ENCODE results near the gene NRDE2. TPM values are rescaled to one million over a fixed set of nuclear protein-coding genes. Genes with fewer than 3 reads are reported as not detected.

The NRDE2 gene
- total and polyA plus RNA-seq, 2 experiments from 2014 or later, result 20.0 to 21.9 TPM

DNA sequence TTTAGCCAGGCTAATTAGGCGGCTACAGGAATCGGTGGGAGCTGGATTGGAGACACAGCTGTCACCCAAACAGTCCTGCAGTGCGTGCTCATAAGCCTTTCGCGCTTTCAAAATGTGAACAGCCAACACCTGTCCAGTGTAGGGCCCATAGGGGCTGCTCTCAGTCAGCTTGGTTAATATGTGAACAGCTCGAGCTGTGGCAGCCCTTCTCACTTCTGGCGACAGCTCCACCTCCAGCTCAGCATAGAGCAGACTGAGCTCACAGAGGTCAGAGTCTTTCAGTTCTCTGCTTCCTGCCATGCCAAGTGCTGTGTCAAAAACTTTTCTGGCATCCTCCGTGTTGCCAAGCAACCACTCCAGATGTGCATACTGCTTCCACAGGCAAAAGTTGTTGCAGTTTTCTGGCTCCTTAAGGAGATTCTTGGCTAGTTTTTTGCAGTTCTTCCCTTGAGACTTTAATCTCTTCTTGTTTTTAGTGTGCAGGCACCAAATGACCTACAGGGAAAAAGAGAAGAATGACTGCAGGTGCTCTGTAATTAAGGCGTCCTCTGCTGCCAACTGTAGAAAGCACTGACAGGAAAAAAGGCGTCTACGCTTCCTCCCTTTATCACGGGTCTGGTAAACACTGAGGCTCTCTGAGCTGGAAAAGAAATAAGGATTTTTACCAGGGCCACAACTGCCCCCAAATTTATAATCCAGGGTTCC is 42.9 kb downstream of the NRDE2 start:
- Histone ChIP-seq H3K27ac (no peak overlapping the region), H3K79me2 (no peaks in the 10 kb centered on the region), H3K27me3 (no peaks in the 10 kb centered on the region), H3K4me2 (no peak overlapping the region), H3K4me3 (no peak overlapping the region), H2AFZ (no peak overlapping the region), H3K4me1 (ENCODE audit: insufficient read depth) (no peaks in the 10 kb centered on the region), H4K20me1 (ENCODE audit: insufficient read depth, poor library complexity, severe bottlenecking) (no peaks in the 10 kb centered on the region), H3K9me2 (replicated peaks; ENCODE audit: insufficient read depth) (no peaks in the 10 kb centered on the region), H3K36me3 (replicated peaks; ENCODE audit: insufficient read depth, low read depth) (no peaks in the 10 kb centered on the region), H3K9me3 (ENCODE audit: low read depth) (no peaks in the 10 kb centered on the region)
- 85% methylated on average over 12 of the region's 12 CpGs for WGBS (ENCODE audit: low lambda C conversion rate, missing lambda C conversion rate)
- no peak for DNase-seq (ENCODE audit: low spot score)
- no peak for TF ChIP-seq EZH2 (IDR thresholded peaks at IDR 0.05; ENCODE audit: borderline replicate concordance)
- TF ChIP-seq EZH2phosphoT487 (IDR thresholded peaks at IDR 0.05; ENCODE audit: low read depth, severe bottlenecking, unreplicated experiment), result no peak
- TF ChIP-seq, protein P1, sequence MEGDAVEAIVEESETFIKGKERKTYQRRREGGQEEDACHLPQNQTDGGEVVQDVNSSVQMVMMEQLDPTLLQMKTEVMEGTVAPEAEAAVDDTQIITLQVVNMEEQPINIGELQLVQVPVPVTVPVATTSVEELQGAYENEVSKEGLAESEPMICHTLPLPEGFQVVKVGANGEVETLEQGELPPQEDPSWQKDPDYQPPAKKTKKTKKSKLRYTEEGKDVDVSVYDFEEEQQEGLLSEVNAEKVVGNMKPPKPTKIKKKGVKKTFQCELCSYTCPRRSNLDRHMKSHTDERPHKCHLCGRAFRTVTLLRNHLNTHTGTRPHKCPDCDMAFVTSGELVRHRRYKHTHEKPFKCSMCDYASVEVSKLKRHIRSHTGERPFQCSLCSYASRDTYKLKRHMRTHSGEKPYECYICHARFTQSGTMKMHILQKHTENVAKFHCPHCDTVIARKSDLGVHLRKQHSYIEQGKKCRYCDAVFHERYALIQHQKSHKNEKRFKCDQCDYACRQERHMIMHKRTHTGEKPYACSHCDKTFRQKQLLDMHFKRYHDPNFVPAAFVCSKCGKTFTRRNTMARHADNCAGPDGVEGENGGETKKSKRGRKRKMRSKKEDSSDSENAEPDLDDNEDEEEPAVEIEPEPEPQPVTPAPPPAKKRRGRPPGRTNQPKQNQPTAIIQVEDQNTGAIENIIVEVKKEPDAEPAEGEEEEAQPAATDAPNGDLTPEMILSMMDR (IDR thresholded peaks at IDR 0.05; ENCODE audit: poor library complexity), result no peak

DNA sequence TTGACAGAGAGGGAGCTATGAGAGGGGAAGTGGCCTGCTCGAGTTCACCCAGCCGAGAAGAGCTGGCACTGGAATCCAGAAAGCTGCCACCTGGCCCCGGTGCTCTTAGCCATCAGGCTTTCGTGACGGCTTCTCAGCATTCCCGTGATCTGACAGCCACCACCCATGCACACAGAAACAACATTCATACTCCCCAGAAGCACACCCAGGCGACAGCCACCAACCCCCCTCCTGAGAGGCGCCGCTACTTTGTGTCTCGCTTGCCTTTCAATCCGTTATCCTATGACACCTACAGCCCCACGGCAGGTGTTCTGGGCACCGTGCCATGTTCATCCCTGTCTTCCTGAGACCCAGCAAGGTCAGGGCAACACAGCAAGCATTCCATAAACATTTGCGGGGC is 44.0 kb downstream of the NRDE2 start:
- Histone ChIP-seq H3K9me3 (ENCODE audit: low read depth) (no peaks in the 10 kb centered on the region), H3K79me2 (no peaks in the 10 kb centered on the region), H3K4me1 (ENCODE audit: insufficient read depth) (no peaks in the 10 kb centered on the region), H3K27me3 (no peaks in the 10 kb centered on the region), H3K4me2 (no peak overlapping the region), H3K36me3 (replicated peaks; ENCODE audit: insufficient read depth, low read depth) (no peaks in the 10 kb centered on the region), H3K27ac (no peak overlapping the region), H3K9me2 (replicated peaks; ENCODE audit: insufficient read depth) (no peaks in the 10 kb centered on the region), H2AFZ (no peak overlapping the region), H4K20me1 (ENCODE audit: insufficient read depth, poor library complexity, severe bottlenecking) (no peaks in the 10 kb centered on the region), H3K4me3 (no peak overlapping the region)
- TF ChIP-seq, protein P1 (IDR thresholded peaks at IDR 0.05; ENCODE audit: poor library complexity), result no peak
- TF ChIP-seq EZH2phosphoT487 (IDR thresholded peaks at IDR 0.05; ENCODE audit: low read depth, severe bottlenecking, unreplicated experiment), result no peak
- TF ChIP-seq EZH2 (IDR thresholded peaks at IDR 0.05; ENCODE audit: borderline replicate concordance), result no peak
- WGBS (ENCODE audit: low lambda C conversion rate, missing lambda C conversion rate), result 97% methylated on average over 14 of the region's 14 CpGs
- DNase-seq (ENCODE audit: low spot score), result no peak

DNA sequence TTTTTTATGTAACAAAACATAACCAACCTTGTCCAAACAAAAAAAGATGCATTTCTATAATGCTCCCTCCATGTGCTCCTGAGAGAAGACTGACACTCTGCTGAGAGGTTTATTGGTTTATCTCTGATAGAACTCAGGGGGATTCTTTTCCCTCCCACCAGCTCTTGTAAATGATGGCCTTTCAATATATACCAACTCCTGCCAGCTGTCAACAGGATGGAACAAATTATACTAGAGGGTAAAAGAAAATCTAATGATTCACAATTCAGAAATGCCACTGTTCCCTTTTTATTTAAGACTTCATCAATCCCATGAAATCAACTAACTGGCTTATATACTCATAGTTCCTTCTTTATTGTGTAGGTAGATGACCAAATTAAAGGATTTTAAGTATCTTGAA is 50.0 kb downstream of the NRDE2 start:
- H3K9me2 ChIP-seq (replicated peaks; ENCODE audit: insufficient read depth), result no peaks in the 10 kb centered on the region
- H3K4me3 ChIP-seq, result no peak overlapping the region
- H3K9me3 ChIP-seq (ENCODE audit: low read depth), result no peaks in the 10 kb centered on the region
- no peak overlapping the region for H3K4me2 ChIP-seq
- H4K20me1 ChIP-seq (ENCODE audit: insufficient read depth, poor library complexity, severe bottlenecking), result no peaks in the 10 kb centered on the region
- no peak for DNase-seq (ENCODE audit: low spot score)
- no peak overlapping the region for H2AFZ ChIP-seq
- no peaks in the 10 kb centered on the region for H3K36me3 ChIP-seq (replicated peaks; ENCODE audit: insufficient read depth, low read depth)
- H3K27ac ChIP-seq, result no peak overlapping the region
- no peaks in the 10 kb centered on the region for H3K4me1 ChIP-seq (ENCODE audit: insufficient read depth)
- TF ChIP-seq EZH2phosphoT487 (IDR thresholded peaks at IDR 0.05; ENCODE audit: low read depth, severe bottlenecking, unreplicated experiment) (no peak), EZH2 (IDR thresholded peaks at IDR 0.05; ENCODE audit: borderline replicate concordance) (no peak)
- TF ChIP-seq, protein P1 (IDR thresholded peaks at IDR 0.05; ENCODE audit: poor library complexity), result no peak
- no peaks in the 10 kb centered on the region for H3K79me2 ChIP-seq
- H3K27me3 ChIP-seq, result no peaks in the 10 kb centered on the region

Data from hepatocyte (in vitro differentiated cells).